T-helper 22 cell (primary cell): ENCODE data around the gene ASB2.

ENCODE experiments used
- DNase-seq: peaks from one replicate; pipeline ENCODE4 v3.0.0-alpha.2; 2020; ENCODE audit warnings: low read depth

Gene ASB2

GRCh38 chr14:94000267-94000666 is 23.9 kb upstream of the ASB2 start:
- no peak for DNase-seq

DNA sequence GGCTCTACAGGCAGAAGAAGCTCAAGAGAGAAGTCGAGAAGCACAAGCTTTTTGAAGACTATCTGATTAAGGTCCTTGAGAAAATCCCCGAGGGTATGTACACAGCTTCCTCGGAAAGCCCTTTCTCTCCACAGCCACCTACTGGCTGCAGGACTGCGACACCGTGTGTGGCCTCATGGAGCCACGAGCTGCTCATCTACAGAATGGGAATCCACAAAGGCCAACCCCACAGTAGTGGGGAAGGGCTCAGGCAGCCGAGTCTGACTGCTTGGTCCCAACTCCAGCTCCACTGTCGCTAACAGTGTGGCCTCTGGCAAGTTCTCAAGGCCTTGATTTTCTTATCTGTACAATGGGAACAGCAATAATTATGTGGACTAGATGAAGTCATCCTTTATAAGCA is 23.2 kb upstream of the ASB2 start:
- no peak for DNase-seq

DNA sequence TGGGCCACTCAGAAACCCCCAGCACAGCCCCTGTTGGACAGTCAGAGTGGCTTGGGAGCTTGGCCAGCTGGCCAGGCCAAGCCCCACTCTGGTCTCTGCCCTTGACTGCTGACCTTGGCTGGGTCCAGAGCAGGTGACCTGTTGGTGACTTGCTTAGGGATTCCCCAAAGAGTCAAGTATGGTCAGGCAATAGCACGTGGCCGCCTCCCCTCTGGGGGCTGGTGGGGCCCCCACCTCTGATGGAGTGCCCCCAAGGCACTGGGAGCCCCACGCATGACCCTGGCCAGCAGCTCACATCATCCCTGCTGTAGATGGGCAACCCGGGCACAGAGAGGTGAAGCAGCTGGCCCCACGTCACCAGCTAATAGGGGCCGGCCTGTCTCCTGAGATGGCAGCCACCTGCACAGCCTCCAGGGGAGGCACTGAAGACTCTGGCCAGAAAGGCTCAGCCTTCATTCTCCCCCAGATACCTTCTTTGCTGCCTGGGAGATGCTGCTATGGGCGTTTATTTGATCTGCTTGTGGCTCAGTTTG is 22.6 kb upstream of the ASB2 start:
- no peak for DNase-seq

GRCh38 chr14:93997916-93998870 is 21.8 kb upstream of the ASB2 start:
- no peak for DNase-seq

GRCh38 chr14:93997082-93997481 is 20.7 kb upstream of the ASB2 start, which contains the start of gene CCDC197:
TSS of gene CCDC197 (plus strand) at chr14:93997301. CDS start at chr14:93998132, 831 bp downstream.
- DNase-seq = no peak

DNA sequence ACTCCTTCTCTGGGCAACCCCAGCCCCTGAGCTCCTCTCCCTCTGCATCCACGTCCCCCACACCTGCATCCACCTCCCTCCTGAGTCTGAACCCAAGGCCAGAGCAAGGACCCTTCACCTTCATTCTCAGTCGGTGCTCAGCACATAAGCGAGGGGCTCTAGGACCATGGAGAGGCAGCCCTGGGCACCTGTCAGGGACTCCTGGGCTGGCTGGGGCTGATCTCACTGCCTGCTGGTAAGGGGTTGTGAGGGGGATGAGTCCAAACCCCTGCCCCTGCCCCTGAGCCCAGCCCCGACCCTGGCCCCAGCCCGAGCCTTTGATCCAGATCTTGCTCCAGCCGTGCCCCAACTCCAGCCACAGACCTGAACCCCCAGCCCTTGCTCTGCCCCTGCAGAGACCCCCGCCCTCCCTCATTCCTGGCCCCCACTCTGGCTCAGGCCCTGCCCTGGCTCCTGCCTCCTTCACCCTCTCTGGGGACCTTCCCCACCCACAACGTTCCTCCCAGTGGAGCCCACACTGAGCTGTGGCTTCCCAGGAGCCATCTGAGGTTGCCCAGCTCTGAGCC is 19.8 kb upstream of the ASB2 start:
- no peak for DNase-seq

- DNase-seq = no peak
These were observed 18.7 kb upstream of the ASB2 start for GRCh38 chr14:93994919-93995682.

DNA sequence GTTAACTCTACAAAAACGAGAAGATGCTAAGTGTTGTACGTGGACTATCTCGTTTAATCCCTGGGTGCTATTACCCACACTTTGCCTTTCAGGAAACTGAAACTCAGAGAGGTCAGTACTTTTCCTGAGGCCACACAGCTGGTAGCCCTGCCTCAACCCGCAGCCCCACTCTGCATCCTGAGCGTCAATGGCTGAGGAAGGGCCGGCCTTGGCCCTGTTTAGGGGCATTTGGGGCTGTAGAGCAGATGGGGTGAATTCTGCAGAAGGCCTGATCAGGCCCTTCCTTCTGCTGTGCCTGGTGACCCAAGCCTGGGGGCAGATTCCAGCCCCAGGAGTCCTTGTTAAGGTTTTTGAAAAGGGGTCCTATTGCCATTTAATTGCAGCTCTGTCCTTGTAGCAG is 17.0 kb upstream of the ASB2 start:
- no peak for DNase-seq

- no peak for DNase-seq
These were observed 15.3 kb upstream of the ASB2 start for GRCh38 chr14:93991649-93992048.

DNA sequence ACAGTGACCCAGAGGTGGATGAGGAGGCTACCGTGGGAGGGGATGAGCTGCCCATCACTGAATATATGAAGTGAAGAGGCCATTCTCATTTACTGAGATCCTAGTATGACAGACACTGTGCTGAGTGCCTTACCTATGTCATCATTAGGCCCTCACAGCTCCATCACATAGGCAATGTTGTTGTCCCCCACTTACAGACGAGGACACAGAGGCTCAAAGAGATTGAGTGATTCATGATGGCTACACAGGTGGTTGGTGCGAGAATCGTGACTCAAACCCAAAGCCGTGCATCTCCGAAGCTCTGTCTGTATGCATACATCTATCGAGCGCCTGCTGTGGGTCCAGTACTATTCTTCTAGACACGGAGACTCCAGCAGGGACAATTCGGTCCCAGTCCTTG is 14.8 kb upstream of the ASB2 start:
- DNase-seq = no peak

DNA sequence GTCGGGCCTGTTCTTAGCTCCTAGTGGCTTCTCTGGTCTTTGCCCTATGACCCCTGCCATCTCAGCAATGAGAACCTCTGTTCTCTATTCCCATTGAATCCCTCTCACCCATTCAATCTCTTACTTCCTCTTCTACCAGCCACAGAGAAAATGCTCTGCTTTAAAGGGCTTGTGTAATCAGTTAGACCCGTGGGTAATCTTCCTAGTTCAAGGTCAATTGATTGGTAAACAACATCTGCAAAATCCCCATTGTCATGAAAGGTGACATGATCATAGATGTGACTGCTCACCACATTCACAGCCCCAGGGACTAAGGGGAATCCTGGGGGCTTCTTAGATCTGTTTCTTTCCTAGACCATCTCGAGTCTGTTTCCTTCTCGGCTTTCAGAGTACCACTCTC is 13.6 kb upstream of the ASB2 start:
- no peak for DNase-seq

DNA sequence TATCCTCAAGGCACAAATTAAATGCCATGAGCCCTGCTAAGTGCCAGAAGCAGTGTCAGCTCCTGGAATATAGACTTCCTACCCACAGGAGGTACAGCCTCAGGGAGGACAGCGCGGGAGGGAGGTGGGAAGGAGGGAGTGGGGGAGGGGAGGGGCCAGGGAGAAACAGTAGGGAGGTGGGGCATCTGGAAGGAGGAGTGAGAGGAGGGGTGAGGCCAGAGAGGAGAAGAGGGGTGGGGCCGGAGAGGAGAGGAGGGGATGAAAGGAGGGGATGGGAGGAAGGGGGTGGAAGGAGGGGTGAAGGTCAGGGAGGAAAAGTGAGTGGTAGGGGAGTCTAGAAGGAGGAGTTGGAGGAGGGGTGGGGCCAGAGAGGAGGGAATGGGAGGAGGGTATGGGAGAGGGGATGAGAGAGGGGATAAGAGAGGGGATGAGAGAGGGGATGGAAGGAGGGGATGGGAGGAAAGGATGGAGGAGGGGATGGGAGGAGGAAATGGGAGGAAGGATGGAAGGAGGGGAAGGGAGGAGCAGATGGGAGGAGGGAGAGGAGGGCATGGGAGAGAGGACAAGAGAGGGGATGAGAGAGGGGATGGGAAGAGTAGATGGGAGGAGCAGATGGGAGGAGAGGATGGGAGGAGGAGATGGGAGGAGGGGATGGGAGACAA is 11.6 kb upstream of the ASB2 start:
- no peak for DNase-seq

GRCh38 chr14:93987376-93987775 is 11.0 kb upstream of the ASB2 start:
- no peak for DNase-seq

DNA sequence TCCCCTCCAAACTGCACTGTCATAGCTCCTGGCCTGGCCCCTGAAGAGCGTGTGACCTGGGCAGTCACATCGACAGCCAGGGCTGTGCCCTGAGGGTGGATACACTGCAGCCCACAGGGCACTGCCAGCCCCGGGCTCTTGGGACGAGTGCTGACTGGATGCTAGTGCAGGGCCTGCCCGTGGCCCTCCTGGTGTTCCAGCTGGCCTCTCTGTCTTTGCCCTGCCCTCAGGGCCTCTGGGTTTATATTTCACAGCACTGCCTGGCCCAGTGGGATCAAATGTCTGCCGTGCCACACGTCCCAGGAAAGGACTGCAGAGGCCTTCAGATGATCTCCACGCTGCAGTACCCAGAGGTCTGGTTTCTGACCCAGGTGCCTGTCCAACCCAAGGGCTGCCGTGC is 10.6 kb upstream of the ASB2 start:
- DNase-seq = no peak

DNA sequence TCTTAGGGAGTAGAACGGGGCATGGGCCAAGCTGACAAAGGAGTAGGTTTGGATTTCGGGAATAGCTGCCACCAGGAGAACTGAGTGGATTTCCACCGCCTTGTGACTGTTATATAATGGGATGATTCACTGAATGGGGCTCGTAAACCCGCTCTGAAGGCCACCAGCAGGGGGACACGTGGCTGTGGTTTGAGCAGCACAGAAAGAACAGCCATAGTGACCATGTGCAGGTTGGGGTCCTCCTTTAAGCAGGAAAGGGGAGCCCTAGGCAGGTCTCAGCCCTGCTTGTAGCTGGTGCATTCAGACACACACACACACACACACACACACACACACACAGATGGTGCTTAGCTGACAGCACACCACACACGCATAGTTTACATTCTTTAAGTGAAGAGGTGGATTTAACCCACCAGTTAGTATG is 8.6 kb upstream of the ASB2 start:
- no peak for DNase-seq

DNA sequence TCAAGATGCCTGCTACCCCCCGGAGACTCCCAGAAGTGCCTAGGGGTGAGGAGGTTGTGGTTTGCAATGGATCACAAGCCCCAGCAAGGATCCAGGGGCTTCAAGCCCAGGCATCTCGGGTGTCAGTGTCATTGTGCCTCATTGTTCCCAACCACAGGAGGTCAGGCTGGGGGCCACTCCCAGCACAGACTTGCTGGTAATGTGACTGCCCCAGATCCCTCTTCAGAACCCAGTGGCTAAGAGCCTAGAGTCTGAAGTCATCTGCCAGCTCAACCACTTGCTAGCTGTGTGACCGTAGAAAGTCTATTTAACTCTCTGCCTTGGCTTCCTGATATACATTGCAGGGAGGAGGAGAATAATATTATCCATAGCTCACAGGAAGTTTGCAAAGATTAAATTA is 7.7 kb upstream of the ASB2 start:
- DNase-seq = no peak

DNA sequence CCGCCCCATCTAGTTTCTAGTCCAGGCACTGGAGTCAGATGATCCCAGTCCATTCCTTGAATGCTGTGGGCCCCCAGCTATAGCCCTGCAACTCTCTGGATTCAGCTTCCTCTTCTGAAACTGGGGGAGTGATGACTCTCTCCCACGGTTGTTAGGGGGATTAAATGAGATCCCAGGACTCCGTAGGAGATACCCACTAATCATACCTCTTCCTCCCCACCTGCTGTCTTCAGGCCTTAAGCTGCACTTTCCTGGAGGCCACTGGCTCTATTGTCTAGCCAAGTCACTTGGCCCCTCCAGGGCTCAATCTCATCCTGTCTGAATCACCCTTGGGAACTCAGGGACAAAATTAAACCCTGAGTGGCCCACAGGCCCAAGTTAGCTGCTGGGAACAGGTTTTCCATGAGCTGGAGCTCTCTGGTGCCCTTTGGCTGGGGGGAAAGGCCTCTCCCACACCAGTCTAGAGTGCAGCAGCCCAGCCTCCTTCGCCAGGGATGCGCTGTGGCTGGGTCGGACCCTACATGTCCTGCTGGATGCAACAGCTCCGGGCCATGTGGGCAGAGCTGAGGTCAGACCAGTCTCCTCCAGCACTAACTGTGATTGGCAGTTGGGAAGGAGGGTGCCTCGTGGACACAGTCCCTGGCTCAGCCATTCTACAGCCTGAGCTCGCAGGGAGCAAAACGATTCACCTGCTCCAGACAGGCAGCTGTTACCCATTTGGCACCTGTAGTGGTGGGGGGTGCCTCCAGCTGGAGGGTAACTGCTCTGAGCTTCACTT is 6.0 kb upstream of the ASB2 start:
- no peak for DNase-seq

- DNase-seq = no peak
These were observed 5.2 kb upstream of the ASB2 start for GRCh38 chr14:93981316-93982229.

GRCh38 chr14:93980456-93981201 is 4.3 kb upstream of the ASB2 start:
- no peak for DNase-seq
